ENCODE measurements around the gene TMCO4.

Gene TMCO4

GRCh38 chr1:19837866-19838265 lies 38.1 kb upstream of the TMCO4 start:
- DNase-seq (ENCODE audit: low read depth): no peak
- no peak for TF ChIP-seq CTCF (conservative IDR thresholded peaks at IDR 0.05; ENCODE audit: low read depth, low read length)
- no peak overlapping the region for H3K4me3 ChIP-seq (ENCODE audit: low read depth, low read length)

GRCh38 chr1:19835578-19835977 lies 35.9 kb upstream of the TMCO4 start:
- DNase-seq (ENCODE audit: low read depth): no peak
- TF ChIP-seq CTCF (conservative IDR thresholded peaks at IDR 0.05; ENCODE audit: low read depth, low read length): no peak
- H3K4me3 ChIP-seq (ENCODE audit: low read depth, low read length): no peak overlapping the region

- no peak for DNase-seq (ENCODE audit: low read depth)
- no peak overlapping the region for H3K4me3 ChIP-seq (ENCODE audit: low read depth, low read length)
- TF ChIP-seq CTCF (conservative IDR thresholded peaks at IDR 0.05; ENCODE audit: low read depth, low read length): no peak
Observed at GRCh38 chr1:19831441-19831840, 31.7 kb upstream of the TMCO4 start.

- H3K4me3 ChIP-seq (ENCODE audit: low read depth, low read length): no peak overlapping the region
- no peak for TF ChIP-seq CTCF (conservative IDR thresholded peaks at IDR 0.05; ENCODE audit: low read depth, low read length)
- peak; percentile 23 for DNase-seq (ENCODE audit: low read depth)
Observed at GRCh38 chr1:19828546-19828945, 28.8 kb upstream of the TMCO4 start.

GRCh38 chr1:19825298-19825697 lies 25.6 kb upstream of the TMCO4 start:
- no peak for TF ChIP-seq CTCF (conservative IDR thresholded peaks at IDR 0.05; ENCODE audit: low read depth, low read length)
- DNase-seq (ENCODE audit: low read depth): peak; percentile 10
- no peak overlapping the region for H3K4me3 ChIP-seq (ENCODE audit: low read depth, low read length)

GRCh38 chr1:19824541-19824940 lies 24.8 kb upstream of the TMCO4 start:
- no peak for TF ChIP-seq CTCF (conservative IDR thresholded peaks at IDR 0.05; ENCODE audit: low read depth, low read length)
- DNase-seq (ENCODE audit: low read depth): peak; percentile 48
- H3K4me3 ChIP-seq (ENCODE audit: low read depth, low read length): no peak overlapping the region

GRCh38 chr1:19824036-19824435 lies 24.3 kb upstream of the TMCO4 start:
- DNase-seq (ENCODE audit: low read depth): no peak
- H3K4me3 ChIP-seq (ENCODE audit: low read depth, low read length): no peak overlapping the region
- TF ChIP-seq CTCF (conservative IDR thresholded peaks at IDR 0.05; ENCODE audit: low read depth, low read length): no peak
